GM19193 (cell line): Measurements from ENCODE around the gene CSPG5.

Source experiments
- POLR2A ChIP-seq: IDR thresholded peaks from 4 replicates; pipeline ENCODE4 v1.6.1; 2011; ENCODE audit not compliant: insufficient read depth, insufficient read length; ENCODE audit errors: extremely low read depth

The CSPG5 gene

GRCh38 chr3:47527952-47528725 lies 50.5 kb downstream of the CSPG5 start:
- no peak for TF ChIP-seq POLR2A

DNA sequence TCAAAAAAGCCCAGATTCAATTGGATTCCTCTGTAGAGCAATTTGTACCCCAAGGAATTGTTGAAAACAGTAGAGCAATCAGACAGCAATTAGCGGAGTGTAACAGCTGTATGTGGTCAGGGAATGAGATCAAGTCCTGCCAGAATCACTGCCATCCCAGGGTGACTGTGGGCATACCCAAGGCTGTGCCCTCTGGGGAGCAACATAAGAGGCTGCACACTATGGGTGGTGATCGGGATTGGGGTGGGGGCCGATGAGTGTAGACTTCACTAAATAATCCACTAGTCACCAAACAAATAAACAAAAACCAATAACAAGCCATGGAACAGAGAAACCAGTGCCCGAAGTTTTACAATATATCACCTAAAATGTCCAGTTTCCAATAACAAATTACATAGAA lies 53.0 kb downstream of the CSPG5 start:
- TF ChIP-seq POLR2A = no peak

DNA sequence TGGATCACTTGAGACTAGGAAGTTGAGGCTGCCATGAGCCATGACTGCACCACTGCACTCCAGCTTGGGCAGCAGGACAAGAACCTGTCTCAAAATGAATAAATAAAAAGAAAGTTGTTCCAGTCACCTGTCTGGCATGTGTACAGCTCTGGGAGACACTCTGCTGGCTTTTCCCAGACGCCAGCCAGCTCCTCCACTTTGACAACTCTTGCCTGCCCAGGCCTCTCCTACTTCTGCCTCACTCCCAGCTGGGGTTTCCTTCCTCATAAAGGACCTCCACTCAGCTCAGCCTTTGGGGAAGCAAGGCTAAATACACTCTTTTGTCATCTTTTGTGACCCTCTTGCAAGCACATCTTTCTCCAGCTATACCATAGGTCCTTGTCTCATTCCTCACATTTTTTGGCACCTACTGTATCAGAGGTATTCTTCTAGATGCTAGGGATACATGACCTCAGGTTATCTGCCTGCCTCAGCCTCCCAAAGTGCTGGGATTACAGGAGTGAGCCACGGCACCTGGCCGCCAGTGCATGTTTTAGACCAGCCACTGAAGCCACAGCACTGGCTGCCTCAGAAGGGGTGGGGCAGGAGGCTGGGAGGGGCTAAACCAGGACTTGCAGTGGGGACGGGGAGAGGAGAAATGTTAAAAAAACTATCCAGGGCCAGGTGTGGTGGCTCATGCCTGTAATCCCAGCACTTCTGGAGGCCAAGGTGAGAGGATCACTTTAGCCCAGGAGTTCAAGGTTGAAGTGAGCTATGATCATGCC lies 55.2 kb downstream of the CSPG5 start:
- no peak for TF ChIP-seq POLR2A

DNA sequence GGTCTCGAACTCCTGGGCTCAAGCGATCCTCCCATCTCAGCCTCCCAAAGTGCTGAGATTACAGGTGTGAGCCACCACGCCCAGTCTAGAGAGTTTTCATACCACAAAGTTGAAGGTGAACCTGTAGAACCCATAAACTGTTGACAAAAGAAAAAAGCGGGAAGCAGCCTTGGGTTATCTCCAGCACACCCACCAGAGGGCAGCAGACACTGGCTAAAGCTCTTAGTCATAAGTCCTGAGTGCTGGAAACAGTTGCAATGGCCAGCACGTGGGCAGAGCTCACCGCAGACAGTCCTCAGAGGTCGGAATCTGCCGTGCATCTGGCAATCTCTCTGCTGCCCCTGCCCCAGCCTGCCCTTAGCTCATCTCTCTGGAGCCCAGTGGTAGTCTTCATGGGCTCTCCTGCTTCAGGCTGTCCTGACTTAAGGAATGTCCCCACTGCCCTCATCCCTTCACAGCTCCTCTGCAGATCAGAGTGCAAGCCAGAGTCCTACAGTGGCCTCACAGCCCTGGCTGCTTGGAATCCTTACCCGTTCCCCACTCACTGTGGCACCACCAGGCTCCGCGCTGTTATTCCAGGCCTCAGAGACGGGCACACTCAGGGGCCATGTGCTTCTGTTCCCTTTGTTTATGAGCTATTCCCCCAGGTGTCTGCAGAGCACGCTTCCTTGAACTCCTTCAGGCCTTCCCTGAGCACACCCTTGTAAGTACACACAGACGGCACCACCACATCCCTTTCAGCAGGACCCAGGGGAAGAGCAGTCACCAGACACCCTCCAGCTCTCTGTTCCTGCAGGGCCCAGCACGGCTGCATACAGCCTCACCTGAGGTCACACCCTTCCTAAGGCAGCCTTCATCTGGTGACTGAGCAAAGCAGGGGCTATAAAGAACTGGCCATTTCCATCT lies 56.3 kb downstream of the CSPG5 start:
- TF ChIP-seq POLR2A = no peak

- TF ChIP-seq POLR2A = no peak
Observed at GRCh38 chr3:47520756-47521155, 57.9 kb downstream of the CSPG5 start.

DNA sequence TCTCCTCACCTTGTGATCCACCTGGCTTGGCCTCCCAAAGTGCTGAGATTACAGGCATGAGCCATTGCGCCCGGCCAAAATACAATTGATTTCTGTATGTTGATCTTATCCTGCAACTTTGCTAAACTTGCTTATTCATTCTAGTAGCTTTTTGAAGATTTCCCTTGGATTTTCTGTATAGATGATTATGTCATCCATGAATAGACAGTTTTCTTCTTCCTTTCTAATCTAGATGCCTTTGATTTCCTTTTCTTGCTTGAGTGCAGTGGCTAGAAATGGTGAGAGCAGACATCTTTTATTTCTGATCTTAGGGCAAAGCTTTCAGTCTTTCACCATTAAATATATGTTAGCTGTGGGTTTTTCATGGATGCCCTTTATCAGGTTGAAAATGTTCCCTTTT lies 60.7 kb downstream of the CSPG5 start:
- no peak for TF ChIP-seq POLR2A

DNA sequence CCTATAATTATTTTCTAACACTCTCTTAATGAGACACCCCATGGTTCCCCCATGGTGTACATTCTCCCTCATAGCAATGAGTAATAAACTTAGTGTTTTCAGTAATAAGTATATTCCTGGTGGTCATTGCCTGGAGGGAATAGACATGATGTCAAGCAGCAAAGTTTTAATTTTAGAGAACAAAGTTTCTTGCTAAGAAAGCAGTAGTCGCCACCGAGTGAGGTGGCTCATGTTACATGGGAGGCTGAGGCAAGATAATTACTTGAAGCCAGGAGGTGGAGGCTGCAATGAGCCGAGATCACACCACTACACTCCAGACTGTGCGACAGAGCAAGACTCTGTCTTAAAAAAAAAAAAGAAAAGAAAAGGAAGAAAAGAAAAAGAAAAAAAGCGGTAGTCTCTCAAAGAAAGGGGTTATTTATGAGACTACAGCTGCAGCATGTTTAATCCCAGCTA lies 62.8 kb downstream of the CSPG5 start:
- no peak for TF ChIP-seq POLR2A

DNA sequence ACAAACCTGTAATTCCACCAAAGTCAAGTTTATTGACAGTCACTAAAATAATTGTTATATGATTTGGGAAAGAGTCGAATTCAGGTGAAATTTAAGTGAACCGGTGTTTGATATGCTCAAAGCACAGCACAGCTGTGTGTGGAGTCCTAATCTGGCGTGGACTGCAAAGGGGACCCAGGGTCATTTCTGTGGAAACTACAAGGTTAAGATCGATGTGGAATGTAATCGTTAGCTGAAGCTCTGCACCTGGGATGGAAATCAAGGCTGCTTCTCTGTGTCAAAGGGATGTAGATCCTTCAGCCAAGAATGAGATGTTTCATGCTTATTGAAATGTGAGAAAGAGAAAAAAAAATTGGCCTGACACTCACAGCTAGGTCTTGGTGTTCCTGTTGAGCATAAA lies 63.6 kb downstream of the CSPG5 start:
- no peak for TF ChIP-seq POLR2A

DNA sequence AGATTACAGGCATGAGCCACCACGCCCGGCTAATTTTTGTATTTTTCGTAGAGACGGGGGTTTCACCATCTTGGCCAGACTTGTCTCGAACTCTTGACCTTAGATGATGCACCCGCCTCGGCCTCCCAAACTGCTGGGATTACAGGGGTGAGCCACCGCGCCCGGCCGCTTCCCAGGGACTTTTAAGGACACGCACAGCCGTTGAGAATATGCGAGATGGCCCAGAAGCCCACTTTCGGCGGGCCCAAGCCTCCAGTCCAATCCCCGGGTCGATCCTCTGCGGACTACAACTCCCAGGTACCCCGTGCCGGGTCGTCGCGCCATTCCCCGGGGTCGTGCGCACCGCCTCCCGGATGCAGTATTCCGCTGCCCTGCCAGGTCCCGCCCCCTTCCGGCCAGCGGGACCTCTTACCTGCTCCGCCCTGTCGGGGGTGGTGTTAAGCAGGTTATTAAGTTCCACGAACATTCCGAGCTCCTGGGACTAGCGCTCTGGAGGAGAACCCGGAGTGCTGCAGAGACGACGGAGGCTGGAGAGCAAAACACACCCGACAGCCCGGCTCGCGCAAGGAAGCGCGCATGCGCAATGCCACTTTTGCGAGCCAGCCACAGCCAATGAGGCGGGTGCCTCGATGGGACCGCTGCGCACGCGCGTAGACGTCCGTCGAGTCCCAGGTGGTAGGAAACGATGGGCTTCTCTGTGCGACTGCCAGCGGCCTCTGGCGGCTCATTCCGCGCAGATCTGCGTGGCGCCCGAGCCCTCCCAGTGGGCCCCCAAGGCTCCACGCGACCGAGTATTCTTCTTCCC lies 65.3 kb downstream of the CSPG5 start, which contains the start of gene ELP6:
Gene ELP6 (minus strand): TSS at position 588 of the 805 bp plus-strand sequence. CDS start 122 bp downstream, at position 466.
- TF ChIP-seq POLR2A = peak; percentile 95

DNA sequence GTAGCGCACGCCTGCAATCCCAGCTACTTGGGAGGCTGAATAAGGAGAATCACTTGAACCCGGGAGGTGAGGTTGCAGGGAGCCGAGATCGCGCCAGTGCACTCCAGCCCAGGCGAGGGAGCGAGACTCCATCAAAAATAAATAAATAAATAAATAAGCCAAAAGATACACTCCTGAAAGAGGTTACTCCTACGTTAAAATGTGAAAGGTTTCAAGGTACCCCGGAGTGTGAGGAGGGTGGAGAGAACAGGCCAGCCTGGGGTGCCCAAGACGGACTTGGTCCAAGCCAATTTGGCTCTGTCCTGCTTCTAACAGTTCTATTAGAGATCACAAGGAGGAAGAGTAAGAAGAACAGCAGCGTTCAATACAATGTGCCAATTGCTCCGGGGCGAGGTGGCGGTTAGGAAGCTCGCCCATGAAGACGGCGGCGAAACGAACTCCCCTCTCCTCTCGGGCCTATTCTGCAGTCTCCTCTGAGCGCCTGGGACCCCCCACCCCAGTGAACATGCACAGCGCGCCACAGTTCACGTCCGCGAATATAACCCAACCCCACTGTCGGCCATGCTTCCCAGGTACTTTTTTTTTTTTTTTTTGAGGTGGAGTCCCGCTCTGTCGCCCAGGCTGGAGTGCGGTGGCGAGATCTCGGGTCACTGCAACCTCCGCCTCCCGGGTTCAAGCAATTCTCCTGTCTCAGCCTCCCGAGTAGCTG lies 66.1 kb downstream of the CSPG5 start:
- peak; percentile 10 for TF ChIP-seq POLR2A
